HL-60 (cell line): ENCODE results near the gene NATD1.

Experiments
- DNase-seq, 2 experiments: peaks; one replicate each; pipeline ENCODE4 v3.0.0-alpha.2; 2010 to 2020; ENCODE audit warnings: low read depth in 1 of 2, low spot score in 1 of 2
- H3K27ac ChIP-seq: fragments of 250-450 bp; sonication (Bioruptor Pico); replicated peaks from 2 replicates; pipeline ENCODE4 v1.5.1; 2020; ENCODE audit warnings: mild to moderate bottlenecking, moderate library complexity
- H3K27me3 ChIP-seq: fragments of 250-450 bp; sonication (Bioruptor Pico); 2 replicates; pipeline ENCODE4 v1.5.1; 2021; ENCODE audit warnings: mild to moderate bottlenecking, moderate library complexity; ENCODE audit not compliant: insufficient read depth, poor library complexity, severe bottlenecking
- H3K4me3 ChIP-seq: replicated peaks from 2 replicates; pipeline ENCODE4 v1.5.1; 2011; ENCODE audit warnings: mild to moderate bottlenecking, control low read depth, low read length; ENCODE audit not compliant: insufficient read depth
- CTCF ChIP-seq: IDR thresholded peaks from one replicate; pipeline ENCODE4 v1.5.1; 2011; ENCODE audit warnings: low read length, control low read depth, inconsistent platforms; ENCODE audit not compliant: insufficient read depth
- GABPA ChIP-seq: IDR thresholded peaks from 2 replicates; pipeline ENCODE4 v1.6.1; 2012; ENCODE audit warnings: low read depth
- POLR2AphosphoS5 ChIP-seq: IDR thresholded peaks from 2 replicates; pipeline ENCODE4 v1.6.1; 2012; ENCODE audit warnings: low read depth
- REST ChIP-seq: IDR thresholded peaks from 2 replicates; pipeline ENCODE4 v1.6.1; 2012; ENCODE audit warnings: low read depth; ENCODE audit not compliant: insufficient replicate concordance
- SPI1 ChIP-seq: IDR thresholded peaks from 2 replicates; pipeline ENCODE4 v1.6.1; 2012; ENCODE audit warnings: low read depth, mild to moderate bottlenecking, borderline replicate concordance

Gene NATD1

GRCh38 chr17:21243516-21244303, 9.5 kb downstream of the NATD1 start:
- TF ChIP-seq SPI1 (no peak), POLR2AphosphoS5 (no peak), REST (no peak), CTCF (no peak), GABPA (no peak)

GRCh38 chr17:21242780-21243515, 10.3 kb downstream of the NATD1 start:
- H3K27ac ChIP-seq = no peak overlapping the region
- no peak for DNase-seq
- H3K4me3 ChIP-seq = no peak overlapping the region
- H3K27me3 ChIP-seq = no peaks in the 10 kb centered on the region
- no peak for TF ChIP-seq CTCF
- TF ChIP-seq GABPA = no peak
- TF ChIP-seq POLR2AphosphoS5 = no peak
- TF ChIP-seq SPI1 = no peak
- no peak for TF ChIP-seq REST

More at GRCh38 chr17:21243516-21244303, 9.5 kb downstream of the NATD1 start:
- H3K4me3 ChIP-seq = no peak overlapping the region
- no peak for DNase-seq
- H3K27me3 ChIP-seq = no peaks in the 10 kb centered on the region
- no peak overlapping the region for H3K27ac ChIP-seq

GRCh38 chr17:21242026-21242697, 11.0 kb downstream of the NATD1 start:
- no peak for TF ChIP-seq CTCF
- TF ChIP-seq GABPA = no peak
- no peak for TF ChIP-seq SPI1
- TF ChIP-seq REST = no peak
- no peak for TF ChIP-seq POLR2AphosphoS5
- no peak overlapping the region for H3K27ac ChIP-seq

More at GRCh38 chr17:21242026-21242697, 11.0 kb downstream of the NATD1 start:
- H3K4me3 ChIP-seq = no peak overlapping the region
- H3K27me3 ChIP-seq = no peaks in the 10 kb centered on the region
- no peak for DNase-seq
